GM23338 (cell line): ENCODE data around the gene KLC1. TPM values are rescaled to one million over a fixed set of nuclear protein-coding genes. Genes with fewer than 3 reads are reported as not detected.

ENCODE experiments used
- ATAC-seq: fragments of 200-7000 bp; cut with Tn5 transposase; 3 replicates; pipeline ENCODE4 v1.9.1; 2020
- DNase-seq: peaks from one replicate; pipeline ENCODE4 v3.0.0-alpha.2; 2015; ENCODE audit warnings: low spot score
- H2AFZ ChIP-seq: fragments of 200-600 bp; sonication (generic); 2 replicates; pipeline ENCODE4 v1.8.0; 2016; ENCODE audit warnings: antibody characterized with exemption, mild to moderate bottlenecking, moderate library complexity
- H3F3A ChIP-seq: fragments of 200-600 bp; sonication (generic); replicated peaks from 2 replicates; pipeline ENCODE4 v1.8.0; 2017; ENCODE audit warnings: antibody characterized with exemption, mixed run types, low read depth
- H3K27ac ChIP-seq: fragments of 200-600 bp; sonication (generic); 2 replicates; pipeline ENCODE4 v1.6.1; 2016; ENCODE audit warnings: low read depth
- H3K27me3 ChIP-seq: fragments of 200-600 bp; sonication (generic); 2 replicates; pipeline ENCODE4 v1.8.0; 2016; ENCODE audit warnings: mild to moderate bottlenecking, mixed run types, moderate library complexity; ENCODE audit not compliant: insufficient read depth
- H3K36me3 ChIP-seq: fragments of 200-600 bp; sonication (generic); 2 replicates; pipeline ENCODE4 v1.8.0; 2016; ENCODE audit warnings: mild to moderate bottlenecking; ENCODE audit not compliant: insufficient read depth
- H3K4me1 ChIP-seq: fragments of 200-600 bp; sonication (generic); 2 replicates; pipeline ENCODE4 v1.8.0; 2016; ENCODE audit warnings: mild to moderate bottlenecking, moderate library complexity; ENCODE audit not compliant: insufficient read depth
- H3K4me2 ChIP-seq: fragments of 200-600 bp; sonication (generic); 2 replicates; pipeline ENCODE4 v1.7.1; 2017; ENCODE audit warnings: mixed run types
- H3K4me3 ChIP-seq: fragments of 200-600 bp; sonication (generic); 2 replicates; pipeline ENCODE4 v1.6.1; 2016; ENCODE audit warnings: mixed run types
- H3K79me2 ChIP-seq: fragments of 200-600 bp; sonication (generic); replicated peaks from 2 replicates; pipeline ENCODE4 v1.8.0; 2017; ENCODE audit warnings: mild to moderate bottlenecking; ENCODE audit not compliant: insufficient read depth
- H3K9me2 ChIP-seq: fragments of 200-600 bp; sonication (generic); 2 replicates; pipeline ENCODE4 v1.8.0; 2017; ENCODE audit not compliant: insufficient read depth
- H4K20me1 ChIP-seq: fragments of 200-600 bp; sonication (generic); replicated peaks from 2 replicates; pipeline ENCODE4 v1.8.0; 2017; ENCODE audit warnings: mild to moderate bottlenecking; ENCODE audit not compliant: insufficient read depth
- H3K27ac Mint-ChIP-seq: 2 replicates; pipeline ENCODE4 v1.8.0; 2020; ENCODE audit warnings: inconsistent platforms, mild to moderate bottlenecking, moderate library complexity, mixed read lengths
- H3K27me3 Mint-ChIP-seq: 3 replicates; pipeline ENCODE4 v1.8.0; 2022; ENCODE audit warnings: low read depth, mild to moderate bottlenecking, moderate library complexity, mixed read lengths, inconsistent platforms; ENCODE audit not compliant: insufficient read depth, poor library complexity
- H3K36me3 Mint-ChIP-seq: 3 replicates; pipeline ENCODE4 v1.8.0; 2021; ENCODE audit warnings: low read depth, mild to moderate bottlenecking, inconsistent platforms, moderate library complexity, mixed read lengths
- H3K4me1 Mint-ChIP-seq: 3 replicates; pipeline ENCODE4 v1.8.0; 2020; ENCODE audit warnings: mild to moderate bottlenecking, inconsistent platforms, mixed read lengths
- H3K4me3 Mint-ChIP-seq: 3 replicates; pipeline ENCODE4 v1.8.0; 2021; ENCODE audit warnings: moderate library complexity, mild to moderate bottlenecking, inconsistent platforms, mixed read lengths
- H3K9me3 Mint-ChIP-seq: 3 replicates; pipeline ENCODE4 v1.8.0; 2020; ENCODE audit warnings: moderate library complexity, mild to moderate bottlenecking, inconsistent platforms, mixed read lengths
- CREB1 ChIP-seq: fragments of 250-450 bp; sonication (Bioruptor Pico); IDR thresholded peaks from 2 replicates; pipeline ENCODE4 v1.5.0; 2020; ENCODE audit warnings: low read depth, mild to moderate bottlenecking, moderate library complexity
- EZH2 ChIP-seq: fragments of 200-600 bp; sonication (generic); IDR thresholded peaks from one replicate; pipeline ENCODE4 v1.8.0; 2017; ENCODE audit warnings: antibody characterized with exemption, mild to moderate bottlenecking, low read depth; ENCODE audit not compliant: unreplicated experiment
- EZH2phosphoT487 ChIP-seq: fragments of 200-600 bp; sonication (generic); IDR thresholded peaks from one replicate; pipeline ENCODE4 v1.8.1; 2018; ENCODE audit warnings: antibody characterized with exemption; ENCODE audit not compliant: unreplicated experiment
- JUNB ChIP-seq: IDR thresholded peaks from one replicate; pipeline ENCODE4 v1.6.1; 2016; ENCODE audit warnings: antibody characterized with exemption; ENCODE audit not compliant: unreplicated experiment
- NANOG ChIP-seq: IDR thresholded peaks from 2 replicates; pipeline ENCODE4 v1.6.1; 2016; ENCODE audit warnings: antibody characterized with exemption, borderline replicate concordance
- POLR2AphosphoS5 ChIP-seq: IDR thresholded peaks from 2 replicates; pipeline ENCODE4 v1.6.1; 2016; ENCODE audit warnings: antibody characterized with exemption, low read depth
- STAT1 ChIP-seq: IDR thresholded peaks from one replicate; pipeline ENCODE4 v1.6.1; 2016; ENCODE audit warnings: antibody characterized with exemption; ENCODE audit not compliant: unreplicated experiment
- ZNF114 ChIP-seq: fragments of 250-450 bp; sonication (Bioruptor Pico); IDR thresholded peaks from 2 replicates; pipeline ENCODE4 v1.5.0; 2020; ENCODE audit warnings: mild to moderate bottlenecking, moderate library complexity
- ZNF331 ChIP-seq: fragments of 250-450 bp; sonication (Bioruptor Pico); IDR thresholded peaks from 2 replicates; pipeline ENCODE4 v1.5.0; 2020; ENCODE audit warnings: low read depth, mild to moderate bottlenecking, moderate library complexity
- polyA plus RNA-seq: library from polyadenylated mRNA; unstranded; fragments of >200 nt; fragmentation: Nextera tagmentation; extraction: Ambion mirVana; gene quantifications from 2 replicates; pipeline ENCODE4 v1.2.1, GENCODE V29; 2016
- total RNA-seq: library from RNA; depleted of rRNA; stranded (reverse); fragments of >200 nt; shearing (Covaris generic); gene quantifications from 2 replicates; pipeline ENCODE4 v1.2.3, GENCODE V29; 2014
- TF ChIP-seq, protein P1 (sequence below), 2 experiments: fragments of 200-600 bp in 1 of 2; sonication (generic) in 1 of 2; conservative IDR thresholded peaks; 2 replicates each; pipeline versions ENCODE4 v1.5.1 to v1.6.1; 2016 to 2017; ENCODE audit warnings: antibody characterized with exemption in 2 of 2, low read depth in 2 of 2, mild to moderate bottlenecking in 2 of 2, moderate library complexity in 1 of 2
- TF ChIP-seq, protein P2 (sequence below): fragments of 250-450 bp; sonication (Bioruptor Pico); IDR thresholded peaks from 2 replicates; pipeline ENCODE4 v1.5.0; 2020; ENCODE audit warnings: mild to moderate bottlenecking, moderate library complexity
- TF ChIP-seq, protein P3 (sequence below): IDR thresholded peaks from 2 replicates; pipeline ENCODE4 v1.6.1; 2016; ENCODE audit warnings: antibody characterized with exemption

Gene KLC1
- total and polyA plus RNA-seq, 2 experiments from 2014 or later: 165 to 308 TPM

DNA sequence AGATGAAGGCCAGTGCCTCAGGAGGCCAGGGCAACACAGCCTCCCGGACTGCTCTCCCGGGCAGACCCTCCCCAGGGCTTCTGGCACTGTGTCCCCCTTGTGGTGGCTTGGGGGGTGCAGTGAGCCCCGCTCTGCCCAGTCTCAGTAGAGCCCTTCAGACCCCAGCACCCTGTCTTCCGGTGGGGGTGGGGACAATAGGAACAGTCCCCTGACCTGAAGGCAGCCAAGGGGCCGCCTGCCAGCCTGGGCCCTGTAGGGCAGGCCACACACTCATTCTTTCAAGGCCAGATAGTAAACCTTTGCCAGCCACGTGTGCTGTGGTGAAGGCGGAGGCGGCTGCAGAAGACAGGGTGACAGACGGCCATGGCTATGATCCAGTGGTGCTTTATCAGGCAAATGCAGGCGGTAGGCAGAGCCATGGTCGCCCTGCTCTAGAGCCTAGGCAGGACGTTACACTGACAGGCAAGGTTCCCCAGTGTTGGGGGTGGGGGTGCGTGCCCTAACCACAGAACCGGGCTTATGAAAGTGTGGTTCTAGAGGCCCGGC lies 101.6 kb downstream of the KLC1 start:
- no peak overlapping the region for H3K27ac Mint-ChIP-seq
- no peak overlapping the region for H3K4me2 ChIP-seq
- no peaks in the 10 kb centered on the region for H3K4me1 ChIP-seq
- no peak overlapping the region for H3K4me3 Mint-ChIP-seq
- no peaks in the 10 kb centered on the region for H3K9me3 Mint-ChIP-seq
- ATAC-seq (no peak), DNase-seq (no peak)
- H3K27ac ChIP-seq: no peak overlapping the region
- peaks cover 7% of the 10 kb centered on the region; the same call in 1 of the 2 replicates for H4K20me1 ChIP-seq
- peaks cover 4% of the 10 kb centered on the region for H3K27me3 Mint-ChIP-seq
- no peaks in the 10 kb centered on the region for H3K27me3 ChIP-seq
- TF ChIP-seq, protein P1, sequence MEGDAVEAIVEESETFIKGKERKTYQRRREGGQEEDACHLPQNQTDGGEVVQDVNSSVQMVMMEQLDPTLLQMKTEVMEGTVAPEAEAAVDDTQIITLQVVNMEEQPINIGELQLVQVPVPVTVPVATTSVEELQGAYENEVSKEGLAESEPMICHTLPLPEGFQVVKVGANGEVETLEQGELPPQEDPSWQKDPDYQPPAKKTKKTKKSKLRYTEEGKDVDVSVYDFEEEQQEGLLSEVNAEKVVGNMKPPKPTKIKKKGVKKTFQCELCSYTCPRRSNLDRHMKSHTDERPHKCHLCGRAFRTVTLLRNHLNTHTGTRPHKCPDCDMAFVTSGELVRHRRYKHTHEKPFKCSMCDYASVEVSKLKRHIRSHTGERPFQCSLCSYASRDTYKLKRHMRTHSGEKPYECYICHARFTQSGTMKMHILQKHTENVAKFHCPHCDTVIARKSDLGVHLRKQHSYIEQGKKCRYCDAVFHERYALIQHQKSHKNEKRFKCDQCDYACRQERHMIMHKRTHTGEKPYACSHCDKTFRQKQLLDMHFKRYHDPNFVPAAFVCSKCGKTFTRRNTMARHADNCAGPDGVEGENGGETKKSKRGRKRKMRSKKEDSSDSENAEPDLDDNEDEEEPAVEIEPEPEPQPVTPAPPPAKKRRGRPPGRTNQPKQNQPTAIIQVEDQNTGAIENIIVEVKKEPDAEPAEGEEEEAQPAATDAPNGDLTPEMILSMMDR (conservative IDR thresholded peaks at IDR 0.05; ENCODE audit: low read depth in 2 of 2): peak; percentile 16 to 28; a peak in 3 of 4 replicates
- no peak for TF ChIP-seq STAT1
- no peaks in the 10 kb centered on the region for H3K36me3 ChIP-seq
- no peak overlapping the region for H2AFZ ChIP-seq
- no peaks in the 10 kb centered on the region for H3F3A ChIP-seq
- peaks cover 5% of the 10 kb centered on the region; the same call in 2 of the 3 replicates for H3K4me1 Mint-ChIP-seq
- H3K4me3 ChIP-seq: no peak overlapping the region
- peaks cover 23% of the 10 kb centered on the region for H3K36me3 Mint-ChIP-seq
- peaks cover 8% of the 10 kb centered on the region for H3K79me2 ChIP-seq
- H3K9me2 ChIP-seq: no peaks in the 10 kb centered on the region

DNA sequence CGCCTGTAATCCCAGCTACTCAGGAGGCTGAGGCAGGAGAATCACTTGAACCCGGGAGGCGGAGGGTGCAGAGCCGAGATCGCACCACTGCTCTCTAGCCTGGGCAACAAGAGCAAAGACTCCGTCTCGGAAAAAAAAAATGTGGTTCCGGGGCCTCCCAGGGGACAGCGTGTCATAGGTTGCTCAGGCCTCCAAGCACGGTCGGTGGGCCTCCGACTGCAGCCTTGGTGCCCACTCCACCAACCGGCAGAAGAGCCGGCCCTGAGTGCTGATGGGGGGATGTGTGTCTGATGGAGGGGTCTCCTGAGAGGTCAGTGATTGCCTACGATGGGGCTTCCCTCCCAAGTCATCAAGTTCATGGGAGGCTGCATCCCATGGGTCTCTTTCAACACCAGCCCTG lies 102.5 kb downstream of the KLC1 start:
- DNase-seq (no peak), ATAC-seq (no peak)
- no peaks in the 10 kb centered on the region for H3K9me3 Mint-ChIP-seq
- peaks cover 5% of the 10 kb centered on the region for H3K27me3 Mint-ChIP-seq
- H3K27ac Mint-ChIP-seq: no peak overlapping the region
- H3K9me2 ChIP-seq: no peaks in the 10 kb centered on the region
- H3K4me2 ChIP-seq: no peak overlapping the region
- H4K20me1 ChIP-seq: peaks cover 7% of the 10 kb centered on the region; the same call in 1 of the 2 replicates
- H3K4me1 Mint-ChIP-seq: peaks cover 5% of the 10 kb centered on the region; the same call in 2 of the 3 replicates
- H3K4me3 Mint-ChIP-seq: no peak overlapping the region
- no peaks in the 10 kb centered on the region for H3F3A ChIP-seq
- H3K4me1 ChIP-seq: no peaks in the 10 kb centered on the region
- peaks cover 23% of the 10 kb centered on the region for H3K36me3 Mint-ChIP-seq
- H3K27me3 ChIP-seq: no peaks in the 10 kb centered on the region
- no peak overlapping the region for H3K4me3 ChIP-seq
- no peak overlapping the region for H3K27ac ChIP-seq
- H3K36me3 ChIP-seq: no peaks in the 10 kb centered on the region
- H3K79me2 ChIP-seq: peaks cover 4% of the 10 kb centered on the region; the same call in 1 of the 2 replicates
- no peak overlapping the region for H2AFZ ChIP-seq
- TF ChIP-seq ZNF331 (no peak), EZH2phosphoT487 (no peak), NANOG (no peak), POLR2AphosphoS5 (no peak), CREB1 (no peak), STAT1 (no peak), JUNB (no peak), EZH2 (no peak), ZNF114 (CRISPR knock-in tag) (no peak)
- TF ChIP-seq, protein P2, sequence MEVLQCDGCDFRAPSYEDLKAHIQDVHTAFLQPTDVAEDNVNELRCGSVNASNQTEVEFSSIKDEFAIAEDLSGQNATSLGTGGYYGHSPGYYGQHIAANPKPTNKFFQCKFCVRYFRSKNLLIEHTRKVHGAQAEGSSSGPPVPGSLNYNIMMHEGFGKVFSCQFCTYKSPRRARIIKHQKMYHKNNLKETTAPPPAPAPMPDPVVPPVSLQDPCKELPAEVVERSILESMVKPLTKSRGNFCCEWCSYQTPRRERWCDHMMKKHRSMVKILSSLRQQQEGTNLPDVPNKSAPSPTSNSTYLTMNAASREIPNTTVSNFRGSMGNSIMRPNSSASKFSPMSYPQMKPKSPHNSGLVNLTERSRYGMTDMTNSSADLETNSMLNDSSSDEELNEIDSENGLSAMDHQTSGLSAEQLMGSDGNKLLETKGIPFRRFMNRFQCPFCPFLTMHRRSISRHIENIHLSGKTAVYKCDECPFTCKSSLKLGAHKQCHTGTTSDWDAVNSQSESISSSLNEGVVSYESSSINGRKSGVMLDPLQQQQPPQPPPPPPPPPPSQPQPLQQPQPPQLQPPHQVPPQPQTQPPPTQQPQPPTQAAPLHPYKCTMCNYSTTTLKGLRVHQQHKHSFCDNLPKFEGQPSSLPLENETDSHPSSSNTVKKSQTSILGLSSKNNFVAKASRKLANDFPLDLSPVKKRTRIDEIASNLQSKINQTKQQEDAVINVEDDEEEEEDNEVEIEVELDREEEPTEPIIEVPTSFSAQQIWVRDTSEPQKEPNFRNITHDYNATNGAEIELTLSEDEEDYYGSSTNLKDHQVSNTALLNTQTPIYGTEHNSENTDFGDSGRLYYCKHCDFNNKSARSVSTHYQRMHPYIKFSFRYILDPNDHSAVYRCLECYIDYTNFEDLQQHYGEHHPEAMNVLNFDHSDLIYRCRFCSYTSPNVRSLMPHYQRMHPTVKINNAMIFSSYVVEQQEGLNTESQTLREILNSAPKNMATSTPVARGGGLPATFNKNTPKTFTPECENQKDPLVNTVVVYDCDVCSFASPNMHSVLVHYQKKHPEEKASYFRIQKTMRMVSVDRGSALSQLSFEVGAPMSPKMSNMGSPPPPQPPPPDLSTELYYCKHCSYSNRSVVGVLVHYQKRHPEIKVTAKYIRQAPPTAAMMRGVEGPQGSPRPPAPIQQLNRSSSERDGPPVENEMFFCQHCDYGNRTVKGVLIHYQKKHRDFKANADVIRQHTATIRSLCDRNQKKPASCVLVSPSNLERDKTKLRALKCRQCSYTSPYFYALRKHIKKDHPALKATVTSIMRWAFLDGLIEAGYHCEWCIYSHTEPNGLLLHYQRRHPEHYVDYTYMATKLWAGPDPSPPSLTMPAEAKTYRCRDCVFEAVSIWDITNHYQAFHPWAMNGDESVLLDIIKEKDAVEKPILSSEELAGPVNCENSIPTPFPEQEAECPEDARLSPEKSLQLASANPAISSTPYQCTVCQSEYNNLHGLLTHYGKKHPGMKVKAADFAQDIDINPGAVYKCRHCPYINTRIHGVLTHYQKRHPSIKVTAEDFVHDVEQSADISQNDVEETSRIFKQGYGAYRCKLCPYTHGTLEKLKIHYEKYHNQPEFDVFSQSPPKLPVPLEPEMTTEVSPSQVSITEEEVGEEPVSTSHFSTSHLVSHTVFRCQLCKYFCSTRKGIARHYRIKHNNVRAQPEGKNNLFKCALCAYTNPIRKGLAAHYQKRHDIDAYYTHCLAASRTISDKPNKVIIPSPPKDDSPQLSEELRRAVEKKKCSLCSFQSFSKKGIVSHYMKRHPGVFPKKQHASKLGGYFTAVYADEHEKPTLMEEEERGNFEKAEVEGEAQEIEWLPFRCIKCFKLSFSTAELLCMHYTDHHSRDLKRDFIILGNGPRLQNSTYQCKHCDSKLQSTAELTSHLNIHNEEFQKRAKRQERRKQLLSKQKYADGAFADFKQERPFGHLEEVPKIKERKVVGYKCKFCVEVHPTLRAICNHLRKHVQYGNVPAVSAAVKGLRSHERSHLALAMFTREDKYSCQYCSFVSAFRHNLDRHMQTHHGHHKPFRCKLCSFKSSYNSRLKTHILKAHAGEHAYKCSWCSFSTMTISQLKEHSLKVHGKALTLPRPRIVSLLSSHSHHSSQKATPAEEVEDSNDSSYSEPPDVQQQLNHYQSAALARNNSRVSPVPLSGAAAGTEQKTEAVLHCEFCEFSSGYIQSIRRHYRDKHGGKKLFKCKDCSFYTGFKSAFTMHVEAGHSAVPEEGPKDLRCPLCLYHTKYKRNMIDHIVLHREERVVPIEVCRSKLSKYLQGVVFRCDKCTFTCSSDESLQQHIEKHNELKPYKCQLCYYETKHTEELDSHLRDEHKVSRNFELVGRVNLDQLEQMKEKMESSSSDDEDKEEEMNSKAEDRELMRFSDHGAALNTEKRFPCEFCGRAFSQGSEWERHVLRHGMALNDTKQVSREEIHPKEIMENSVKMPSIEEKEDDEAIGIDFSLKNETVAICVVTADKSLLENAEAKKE (CRISPR knock-in tag): no peak
- TF ChIP-seq, protein P3, sequence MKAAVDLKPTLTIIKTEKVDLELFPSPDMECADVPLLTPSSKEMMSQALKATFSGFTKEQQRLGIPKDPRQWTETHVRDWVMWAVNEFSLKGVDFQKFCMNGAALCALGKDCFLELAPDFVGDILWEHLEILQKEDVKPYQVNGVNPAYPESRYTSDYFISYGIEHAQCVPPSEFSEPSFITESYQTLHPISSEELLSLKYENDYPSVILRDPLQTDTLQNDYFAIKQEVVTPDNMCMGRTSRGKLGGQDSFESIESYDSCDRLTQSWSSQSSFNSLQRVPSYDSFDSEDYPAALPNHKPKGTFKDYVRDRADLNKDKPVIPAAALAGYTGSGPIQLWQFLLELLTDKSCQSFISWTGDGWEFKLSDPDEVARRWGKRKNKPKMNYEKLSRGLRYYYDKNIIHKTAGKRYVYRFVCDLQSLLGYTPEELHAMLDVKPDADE: no peak
